GM19043 (cell line): ENCODE data around the gene LRRC18.

ENCODE experiments used
- ATAC-seq: cut with Tn5 transposase; IDR thresholded peaks from one replicate; pipeline ENCODE4 v1.9.1; 2021; ENCODE audit warnings: low read depth; ENCODE audit not compliant: unreplicated experiment

Gene LRRC18

DNA sequence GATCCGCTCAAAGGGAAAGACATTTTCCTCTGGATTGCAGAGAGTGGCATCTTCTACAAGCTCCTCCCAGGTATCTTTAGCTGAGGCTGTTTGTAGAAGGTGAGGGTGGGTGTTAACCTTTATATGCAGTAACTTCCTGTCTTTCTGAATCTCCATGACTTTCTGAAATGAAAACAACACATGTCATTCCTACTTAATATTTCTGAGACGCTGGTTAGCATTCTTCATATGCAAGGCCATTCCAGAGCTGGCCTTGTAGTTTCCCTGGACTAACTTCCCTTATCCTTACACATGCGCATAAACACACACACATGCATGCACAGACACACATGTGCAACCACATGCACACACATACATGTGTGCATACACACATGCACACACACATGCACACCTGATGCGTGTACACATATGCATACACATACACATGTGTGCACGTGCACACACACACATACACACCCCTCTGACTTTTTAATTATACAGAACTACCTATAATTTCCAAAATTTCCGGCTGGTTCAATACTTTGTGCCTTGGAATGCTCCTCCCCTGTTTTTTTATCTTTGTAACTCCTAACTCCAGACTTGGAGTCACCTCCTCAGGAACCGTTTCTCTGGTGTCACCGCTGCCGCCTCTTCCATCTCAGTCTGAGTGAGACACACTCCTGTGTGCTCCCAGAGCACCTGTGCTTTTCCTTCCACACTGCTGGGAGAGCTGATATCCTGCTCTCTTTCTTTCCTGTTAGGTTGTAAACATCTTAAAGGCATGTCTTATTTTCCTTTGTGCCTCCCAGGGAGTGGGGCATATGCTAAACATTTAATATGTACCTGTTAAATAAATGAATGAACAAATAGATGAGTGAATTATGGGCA, 55.2 kb downstream of the LRRC18 start:
- ATAC-seq: no peak

DNA sequence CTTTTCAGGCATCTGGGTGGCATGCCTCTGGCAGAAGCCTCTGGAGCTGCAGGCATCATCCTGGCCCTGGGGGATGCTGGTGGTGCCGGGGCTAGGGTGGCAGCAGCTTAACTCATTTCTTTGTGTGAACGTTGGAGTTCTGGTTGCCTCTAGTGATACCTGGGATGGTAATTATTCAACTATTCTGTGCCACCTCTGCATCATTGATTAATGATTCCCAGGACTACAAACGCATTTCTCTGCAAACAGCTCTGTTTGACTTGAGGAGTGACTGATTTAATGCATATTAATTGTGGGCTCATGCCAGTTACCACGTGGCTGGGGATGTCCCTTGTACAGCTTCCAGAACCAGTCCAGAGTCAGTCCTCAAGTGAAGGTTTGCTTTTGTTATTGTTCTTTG, 55.9 kb downstream of the LRRC18 start:
- no peak for ATAC-seq

DNA sequence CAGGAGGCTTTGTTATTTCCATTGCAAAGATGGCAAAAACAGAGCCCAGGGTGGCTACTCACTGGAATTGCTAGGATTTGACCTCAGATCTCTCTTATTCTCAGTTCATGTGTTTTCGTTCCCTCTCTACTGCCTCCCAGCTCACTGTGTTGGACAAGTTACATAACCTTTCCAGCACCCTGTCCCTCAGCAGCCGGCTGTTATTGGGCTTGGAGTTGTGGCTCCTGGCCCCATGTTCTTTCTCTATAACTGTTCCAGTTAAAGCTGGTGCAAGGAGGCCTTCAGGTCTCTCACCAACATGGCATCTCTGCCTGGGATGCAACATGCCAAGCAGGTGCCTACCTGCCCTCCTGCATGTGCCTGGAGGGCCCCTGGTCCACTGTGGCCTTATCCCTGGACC, 56.8 kb downstream of the LRRC18 start:
- no peak for ATAC-seq

DNA sequence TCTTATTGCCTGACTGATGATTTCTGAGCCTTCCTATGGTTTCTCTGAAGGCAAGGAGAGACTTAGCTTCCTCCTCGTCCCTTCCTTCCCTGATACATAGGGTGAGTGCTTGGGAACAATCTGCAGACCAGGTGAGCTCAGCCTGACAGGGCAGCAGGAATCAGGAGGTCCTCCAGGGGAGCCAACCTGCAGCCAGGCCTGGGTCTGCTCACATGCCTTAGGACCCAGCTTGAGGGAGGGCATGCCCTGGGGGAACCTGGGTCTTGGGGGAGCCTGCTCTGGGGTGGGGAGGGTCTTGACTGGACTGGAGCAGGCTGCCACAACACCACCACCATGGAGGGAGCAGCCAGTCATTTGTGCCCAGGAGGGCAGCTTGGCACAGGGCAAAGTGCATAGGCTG, 57.7 kb downstream of the LRRC18 start:
- no peak for ATAC-seq

DNA sequence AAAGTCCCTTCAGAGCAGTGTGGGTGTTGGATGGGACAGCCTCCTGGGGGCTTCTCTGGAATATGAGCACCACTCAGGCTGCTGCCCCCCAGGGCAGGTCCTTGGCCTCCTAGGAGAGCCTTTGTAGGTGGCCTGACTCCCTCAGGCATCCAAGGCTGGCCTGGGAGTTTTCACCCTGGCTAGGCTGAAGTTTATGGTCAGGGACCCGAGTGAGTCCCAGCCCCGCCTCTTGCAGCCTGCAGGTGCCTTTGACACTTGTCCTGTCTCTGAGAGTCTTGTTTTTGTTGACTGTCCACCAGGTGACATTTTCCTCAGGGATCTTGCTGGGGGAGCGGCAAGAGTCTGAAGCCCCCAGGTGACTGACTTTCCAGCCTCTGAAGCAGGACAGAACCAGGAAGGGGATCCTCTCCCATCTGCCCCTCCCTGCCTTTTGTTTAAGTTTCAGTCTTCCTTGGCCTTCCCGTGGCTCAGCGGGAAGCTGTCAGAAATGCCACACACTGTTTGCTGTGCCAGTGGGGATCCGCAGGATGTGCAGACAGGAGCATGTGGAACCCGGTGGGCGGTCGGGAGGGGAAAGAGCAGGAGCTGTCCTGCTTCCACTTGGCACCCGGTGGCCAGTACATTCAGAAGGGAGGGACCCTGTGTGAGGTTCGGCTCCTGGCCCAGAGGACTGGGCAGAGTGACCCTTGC, 59.5 kb downstream of the LRRC18 start:
- no peak for ATAC-seq

DNA sequence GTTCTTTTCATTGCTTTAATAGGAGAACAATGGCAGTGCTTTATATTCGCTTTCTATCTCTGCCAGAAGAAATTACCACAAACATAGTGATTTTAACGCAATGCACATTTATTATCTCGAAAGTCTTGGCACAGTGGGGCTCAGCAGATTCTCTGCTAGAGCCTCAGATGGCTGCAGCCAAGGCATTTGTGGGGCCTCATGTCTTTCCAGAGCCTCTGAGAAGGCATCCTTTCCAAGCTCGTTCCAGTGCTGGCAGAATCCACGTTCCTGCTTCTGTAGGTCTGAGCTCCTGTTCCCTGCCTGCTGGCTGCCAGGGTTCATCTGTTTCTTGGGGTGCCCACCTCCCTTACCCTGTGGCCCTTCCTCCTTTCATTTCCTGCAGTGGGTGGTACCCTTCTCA, 60.2 kb downstream of the LRRC18 start:
- ATAC-seq: no peak

DNA sequence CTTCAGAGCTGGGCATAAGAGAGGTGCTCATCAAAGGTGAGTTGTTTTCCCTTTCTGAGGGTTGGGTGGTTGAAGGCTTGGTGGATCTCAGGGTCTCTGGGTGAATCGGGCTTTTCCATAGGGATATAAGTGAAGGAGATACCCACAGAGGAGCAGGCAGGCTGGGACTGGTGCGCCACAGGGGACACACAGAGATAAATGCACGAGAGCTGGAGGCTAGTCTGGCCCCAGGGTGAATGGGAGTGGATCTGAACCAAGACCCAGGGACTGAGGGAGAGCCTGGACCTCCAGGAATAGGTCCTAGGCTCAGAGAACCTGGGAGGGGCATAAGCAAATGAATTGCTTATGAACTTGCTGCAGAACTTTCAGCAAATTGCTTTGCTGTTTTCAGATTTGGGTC, 61.5 kb downstream of the LRRC18 start:
- no peak for ATAC-seq

DNA sequence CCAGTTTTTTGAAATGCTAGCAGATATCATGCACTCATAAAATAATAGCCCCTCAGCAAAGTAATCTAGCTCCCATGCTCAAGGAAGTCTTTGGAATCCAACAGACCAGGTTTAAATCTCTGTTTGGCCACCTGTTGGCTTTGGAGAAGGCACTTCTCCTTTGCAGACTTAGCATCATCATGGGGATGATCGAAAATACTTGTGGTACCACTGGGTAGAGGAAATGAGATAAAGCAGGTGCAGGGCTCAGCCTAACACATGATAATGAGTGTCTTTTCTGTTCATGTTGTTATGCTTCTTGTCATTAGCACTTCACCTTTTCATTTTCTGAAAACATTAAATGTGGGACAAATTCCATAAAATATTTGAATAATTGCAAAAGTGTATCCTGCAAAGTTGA, 67.4 kb downstream of the LRRC18 start:
- ATAC-seq: no peak
